Esophagus muscularis mucosa (tissue), 4 donors: Measurements from ENCODE around the gene TMEM79. TPM values are rescaled to one million over a fixed set of nuclear protein-coding genes. Genes with fewer than 3 reads are reported as not detected.

ENCODE experiments used
- DNase-seq: peaks from one replicate; pipeline ENCODE4 v3.0.0-alpha.2; 2017; ENCODE audit errors: extremely low spot score
- H3K27ac ChIP-seq, 4 donors: fragments of 200-600 bp; sonication (generic); replicated peaks in 1 of 4; 1 replicate in 3 of 4; 2 replicates in 1 of 4; pipeline ENCODE4 v1.5.1; 2016 to 2019; ENCODE audit warnings: mild to moderate bottlenecking in 1 of 4
- H3K27me3 ChIP-seq, 4 donors: fragments of 200-600 bp; sonication (generic); one replicate each; pipeline versions ENCODE4 v1.5.1 to v1.6.0; 2016 to 2019
- H3K36me3 ChIP-seq, 4 donors: fragments of 200-600 bp; sonication (generic); one replicate each; pipeline ENCODE4 v1.5.1; 2016 to 2019
- H3K4me1 ChIP-seq, 4 donors: fragments of 200-600 bp; sonication (generic); one replicate each; pipeline ENCODE4 v1.5.1; 2016 to 2019
- H3K4me3 ChIP-seq, 4 donors: fragments of 200-600 bp; sonication (generic); 1 replicate in 2 of 4; 2 replicates in 2 of 4; pipeline ENCODE4 v1.5.1; 2016 to 2019; ENCODE audit warnings: mild to moderate bottlenecking in 4 of 4, moderate library complexity in 1 of 4
- H3K9me3 ChIP-seq, 4 donors: fragments of 200-600 bp; sonication (generic); 1 replicate in 3 of 4; 2 replicates in 1 of 4; pipeline ENCODE4 v1.5.1; 2016 to 2019
- EP300 ChIP-seq: sonication (generic); formaldehyde crosslinking; IDR thresholded peaks from one replicate; pipeline ENCODE4 v1.6.1; 2017; ENCODE audit warnings: antibody characterized with exemption
- POLR2A ChIP-seq: fragments of 450-650 bp; IDR thresholded peaks from one replicate; pipeline ENCODE4 v1.6.1; 2017; ENCODE audit warnings: antibody characterized with exemption, moderate library complexity, mild to moderate bottlenecking, low read depth
- POLR2AphosphoS5 ChIP-seq, 2 donors: sonication (generic); formaldehyde crosslinking; IDR thresholded peaks; one replicate each; pipeline ENCODE4 v1.6.1; 2017; ENCODE audit warnings: antibody characterized with exemption in 2 of 2
- WGBS: methylation state at CpG from one replicate; pipeline ENCODE4 v1.1.5; 2018; 5-methylcytosine and 5-hydroxymethylcytosine counted together
- intact Hi-C: fragments of 100-400 bp; cut with DNase I; formaldehyde crosslinking; loops from one replicate; pipeline ENCODE4 v1.15.1; 2023
- total RNA-seq, 4 donors: library from RNA; depleted of rRNA; stranded (reverse); fragments of >200 nt; gene quantifications; one replicate each; pipeline versions ENCODE4 v1.1.0 to v1.2.1, GENCODE V29; 2016
- TF ChIP-seq, protein P1 (sequence below), 3 experiments: fragments of 200-600 bp in 2 of 3; fragments of 450-650 bp in 1 of 3; sonication (generic) in 2 of 3; IDR thresholded peaks; one replicate each; pipeline ENCODE4 v1.5.1; 2017 to 2019; ENCODE audit warnings: antibody characterized with exemption in 3 of 3, mild to moderate bottlenecking in 2 of 3, moderate library complexity in 1 of 3

Gene TMEM79, protein sequence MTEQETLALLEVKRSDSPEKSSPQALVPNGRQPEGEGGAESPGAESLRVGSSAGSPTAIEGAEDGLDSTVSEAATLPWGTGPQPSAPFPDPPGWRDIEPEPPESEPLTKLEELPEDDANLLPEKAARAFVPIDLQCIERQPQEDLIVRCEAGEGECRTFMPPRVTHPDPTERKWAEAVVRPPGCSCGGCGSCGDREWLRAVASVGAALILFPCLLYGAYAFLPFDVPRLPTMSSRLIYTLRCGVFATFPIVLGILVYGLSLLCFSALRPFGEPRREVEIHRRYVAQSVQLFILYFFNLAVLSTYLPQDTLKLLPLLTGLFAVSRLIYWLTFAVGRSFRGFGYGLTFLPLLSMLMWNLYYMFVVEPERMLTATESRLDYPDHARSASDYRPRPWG
- total RNA-seq, result 1 to 10 TPM in 3 of 4 donors, under 1 TPM in 1; 0.99 to 3.2 (median 1.9) TPM

- no peak for DNase-seq
- intact Hi-C loops, result no loop called here
- no peaks in the 10 kb centered on the region for H3K27me3 ChIP-seq
- WGBS, result 98% methylated on average over 7 of the region's 7 CpGs
- peak within 1 kb of the TSS; percentile 85 to 95 (median 93) for H3K4me3 ChIP-seq
- H3K36me3 ChIP-seq, result peaks cover 2 to 31% (median 9%) of the 10 kb centered on the region in 4 donors
- no peaks in the 10 kb centered on the region for H3K9me3 ChIP-seq
- peaks cover 26 to 39% (median 34%) of the 10 kb centered on the region in 4 donors for H3K4me1 ChIP-seq
- TF ChIP-seq POLR2AphosphoS5 (IDR thresholded peaks at IDR 0.05) (no peak), POLR2A (no peak), EP300 (no peak)
- TF ChIP-seq, protein P1, sequence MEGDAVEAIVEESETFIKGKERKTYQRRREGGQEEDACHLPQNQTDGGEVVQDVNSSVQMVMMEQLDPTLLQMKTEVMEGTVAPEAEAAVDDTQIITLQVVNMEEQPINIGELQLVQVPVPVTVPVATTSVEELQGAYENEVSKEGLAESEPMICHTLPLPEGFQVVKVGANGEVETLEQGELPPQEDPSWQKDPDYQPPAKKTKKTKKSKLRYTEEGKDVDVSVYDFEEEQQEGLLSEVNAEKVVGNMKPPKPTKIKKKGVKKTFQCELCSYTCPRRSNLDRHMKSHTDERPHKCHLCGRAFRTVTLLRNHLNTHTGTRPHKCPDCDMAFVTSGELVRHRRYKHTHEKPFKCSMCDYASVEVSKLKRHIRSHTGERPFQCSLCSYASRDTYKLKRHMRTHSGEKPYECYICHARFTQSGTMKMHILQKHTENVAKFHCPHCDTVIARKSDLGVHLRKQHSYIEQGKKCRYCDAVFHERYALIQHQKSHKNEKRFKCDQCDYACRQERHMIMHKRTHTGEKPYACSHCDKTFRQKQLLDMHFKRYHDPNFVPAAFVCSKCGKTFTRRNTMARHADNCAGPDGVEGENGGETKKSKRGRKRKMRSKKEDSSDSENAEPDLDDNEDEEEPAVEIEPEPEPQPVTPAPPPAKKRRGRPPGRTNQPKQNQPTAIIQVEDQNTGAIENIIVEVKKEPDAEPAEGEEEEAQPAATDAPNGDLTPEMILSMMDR (IDR thresholded peaks at IDR 0.05), result no peak
- H3K27ac ChIP-seq, result peak within 1 kb of the TSS; percentile 88 to 93 (median 90)
Measured at GRCh38 chr1:156284112-156284511, at the start of gene TMEM79. TSS of gene TMEM79 (plus strand) at chr1:156284325. CDS start at chr1:156285227, 902 bp downstream.

DNA sequence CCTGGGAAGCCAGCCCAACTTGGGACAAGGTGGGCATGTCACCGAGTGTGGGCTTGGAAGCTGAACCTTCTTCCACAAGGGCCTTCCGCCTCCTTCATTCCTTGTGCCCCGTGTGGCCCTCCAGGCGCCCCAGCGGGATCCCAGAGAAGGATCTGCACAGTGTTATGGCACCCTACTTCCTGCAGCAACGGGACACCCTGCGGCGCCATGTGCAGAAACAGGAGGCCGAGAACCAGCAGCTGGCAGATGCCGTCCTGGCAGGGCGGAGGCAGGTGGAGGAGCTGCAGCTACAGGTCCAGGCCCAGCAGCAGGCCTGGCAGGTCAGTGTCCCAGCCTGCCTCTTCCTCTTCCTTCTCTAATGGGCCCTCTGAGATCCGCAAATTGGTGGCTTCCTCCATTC lies 48.0 kb upstream of the TMEM79 start:
- no peak overlapping the region for H3K4me3 ChIP-seq
- intact Hi-C loops, result no loop called here
- no peak for DNase-seq
- H3K9me3 ChIP-seq, result no peaks in the 10 kb centered on the region
- no peaks in the 10 kb centered on the region for H3K27me3 ChIP-seq
- 91% methylated on average over 4 of the region's 12 CpGs for WGBS
- no peaks in the 10 kb centered on the region for H3K4me1 ChIP-seq
- TF ChIP-seq POLR2AphosphoS5 (IDR thresholded peaks at IDR 0.05) (no peak), EP300 (no peak), POLR2A (no peak)
- TF ChIP-seq, protein P1 (IDR thresholded peaks at IDR 0.05), result no peak
- H3K36me3 ChIP-seq, result peaks cover 32 to 90% (median 73%) of the 10 kb centered on the region in 4 donors
- no peak overlapping the region for H3K27ac ChIP-seq

DNA sequence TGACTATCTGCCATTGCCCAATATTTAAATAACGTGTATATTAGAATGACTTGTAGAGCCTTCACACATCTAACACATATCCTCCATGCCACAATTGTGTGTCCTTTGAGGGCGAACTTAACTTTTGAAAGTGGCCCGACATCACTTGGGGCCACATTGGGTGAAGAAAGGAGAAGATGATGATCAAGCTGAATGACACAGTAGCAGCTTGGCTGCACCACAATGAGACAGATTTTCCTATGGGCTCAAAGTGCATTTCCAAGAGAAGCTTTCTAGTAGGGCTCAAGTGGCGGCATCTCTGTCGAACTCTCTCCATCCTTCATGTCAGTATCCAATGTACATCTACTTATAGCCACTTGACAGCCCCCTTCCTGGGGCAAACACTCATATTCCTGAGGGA lies 45.9 kb upstream of the TMEM79 start:
- WGBS, result 95% methylated on average over 5 of the region's 5 CpGs
- Histone ChIP-seq H3K36me3 (peaks cover 32 to 90% (median 82%) of the 10 kb centered on the region in 4 donors), H3K9me3 (no peaks in the 10 kb centered on the region), H3K4me3 (no peak overlapping the region), H3K27me3 (no peaks in the 10 kb centered on the region), H3K4me1 (no peaks in the 10 kb centered on the region), H3K27ac (no peak overlapping the region)
- DNase-seq, result no peak
- TF ChIP-seq, protein P1 (IDR thresholded peaks at IDR 0.05), result no peak
- TF ChIP-seq EP300 (no peak), POLR2AphosphoS5 (IDR thresholded peaks at IDR 0.05) (no peak), POLR2A (no peak)
- intact Hi-C loops, result no loop called here

- 70% methylated on average over 10 of the region's 15 CpGs for WGBS
- H3K27ac ChIP-seq, result no peak overlapping the region
- TF ChIP-seq EP300 (no peak), POLR2A (no peak), POLR2AphosphoS5 (IDR thresholded peaks at IDR 0.05) (no peak)
- TF ChIP-seq, protein P1 (IDR thresholded peaks at IDR 0.05), result no peak
- no peak for DNase-seq
- H3K4me1 ChIP-seq, result peaks cover 12 to 18% (median 13%) of the 10 kb centered on the region in 4 donors
- intact Hi-C loops, result no loop called here
- H3K27me3 ChIP-seq, result peaks cover 0 to 27% (median 8%) of the 10 kb centered on the region in 4 donors
- H3K4me3 ChIP-seq, result no peak overlapping the region
- peaks cover 27 to 58% (median 56%) of the 10 kb centered on the region in 4 donors for H3K36me3 ChIP-seq
- no peaks in the 10 kb centered on the region for H3K9me3 ChIP-seq
Measured at GRCh38 chr1:156241311-156241811, 42.8 kb upstream of the TMEM79 start.
